GM23338 (cell line): ENCODE measurements around the gene CIAO3. TPM values are rescaled to one million over a fixed set of nuclear protein-coding genes. Genes with fewer than 3 reads are reported as not detected.

Source experiments
- ATAC-seq: fragments of 200-7000 bp; cut with Tn5 transposase; 3 replicates; pipeline ENCODE4 v1.9.1; 2020
- DNase-seq: peaks from one replicate; pipeline ENCODE4 v3.0.0-alpha.2; 2015; ENCODE audit warnings: low spot score
- H2AFZ ChIP-seq: fragments of 200-600 bp; sonication (generic); 2 replicates; pipeline ENCODE4 v1.8.0; 2016; ENCODE audit warnings: antibody characterized with exemption, mild to moderate bottlenecking, moderate library complexity
- H3F3A ChIP-seq: fragments of 200-600 bp; sonication (generic); replicated peaks from 2 replicates; pipeline ENCODE4 v1.8.0; 2017; ENCODE audit warnings: antibody characterized with exemption, mixed run types, low read depth
- H3K27ac ChIP-seq: fragments of 200-600 bp; sonication (generic); 2 replicates; pipeline ENCODE4 v1.6.1; 2016; ENCODE audit warnings: low read depth
- H3K27me3 ChIP-seq: fragments of 200-600 bp; sonication (generic); 2 replicates; pipeline ENCODE4 v1.8.0; 2016; ENCODE audit warnings: mild to moderate bottlenecking, mixed run types, moderate library complexity; ENCODE audit not compliant: insufficient read depth
- H3K36me3 ChIP-seq: fragments of 200-600 bp; sonication (generic); 2 replicates; pipeline ENCODE4 v1.8.0; 2016; ENCODE audit warnings: mild to moderate bottlenecking; ENCODE audit not compliant: insufficient read depth
- H3K4me1 ChIP-seq: fragments of 200-600 bp; sonication (generic); 2 replicates; pipeline ENCODE4 v1.8.0; 2016; ENCODE audit warnings: mild to moderate bottlenecking, moderate library complexity; ENCODE audit not compliant: insufficient read depth
- H3K4me2 ChIP-seq: fragments of 200-600 bp; sonication (generic); 2 replicates; pipeline ENCODE4 v1.7.1; 2017; ENCODE audit warnings: mixed run types
- H3K4me3 ChIP-seq: fragments of 200-600 bp; sonication (generic); 2 replicates; pipeline ENCODE4 v1.6.1; 2016; ENCODE audit warnings: mixed run types
- H3K79me2 ChIP-seq: fragments of 200-600 bp; sonication (generic); replicated peaks from 2 replicates; pipeline ENCODE4 v1.8.0; 2017; ENCODE audit warnings: mild to moderate bottlenecking; ENCODE audit not compliant: insufficient read depth
- H3K9me2 ChIP-seq: fragments of 200-600 bp; sonication (generic); 2 replicates; pipeline ENCODE4 v1.8.0; 2017; ENCODE audit not compliant: insufficient read depth
- H4K20me1 ChIP-seq: fragments of 200-600 bp; sonication (generic); replicated peaks from 2 replicates; pipeline ENCODE4 v1.8.0; 2017; ENCODE audit warnings: mild to moderate bottlenecking; ENCODE audit not compliant: insufficient read depth
- H3K27ac Mint-ChIP-seq: 2 replicates; pipeline ENCODE4 v1.8.0; 2020; ENCODE audit warnings: inconsistent platforms, mild to moderate bottlenecking, moderate library complexity, mixed read lengths
- H3K27me3 Mint-ChIP-seq: 3 replicates; pipeline ENCODE4 v1.8.0; 2022; ENCODE audit warnings: low read depth, mild to moderate bottlenecking, moderate library complexity, mixed read lengths, inconsistent platforms; ENCODE audit not compliant: insufficient read depth, poor library complexity
- H3K36me3 Mint-ChIP-seq: 3 replicates; pipeline ENCODE4 v1.8.0; 2021; ENCODE audit warnings: low read depth, mild to moderate bottlenecking, inconsistent platforms, moderate library complexity, mixed read lengths
- H3K4me1 Mint-ChIP-seq: 3 replicates; pipeline ENCODE4 v1.8.0; 2020; ENCODE audit warnings: mild to moderate bottlenecking, inconsistent platforms, mixed read lengths
- H3K4me3 Mint-ChIP-seq: 3 replicates; pipeline ENCODE4 v1.8.0; 2021; ENCODE audit warnings: moderate library complexity, mild to moderate bottlenecking, inconsistent platforms, mixed read lengths
- H3K9me3 Mint-ChIP-seq: 3 replicates; pipeline ENCODE4 v1.8.0; 2020; ENCODE audit warnings: moderate library complexity, mild to moderate bottlenecking, inconsistent platforms, mixed read lengths
- CREB1 ChIP-seq: fragments of 250-450 bp; sonication (Bioruptor Pico); IDR thresholded peaks from 2 replicates; pipeline ENCODE4 v1.5.0; 2020; ENCODE audit warnings: low read depth, mild to moderate bottlenecking, moderate library complexity
- CTCF ChIP-seq, 2 experiments: fragments of 200-600 bp in 1 of 2; sonication (generic) in 1 of 2; conservative IDR thresholded peaks; 2 replicates each; pipeline versions ENCODE4 v1.5.1 to v1.6.1; 2016 to 2017; ENCODE audit warnings: antibody characterized with exemption in 2 of 2, low read depth in 2 of 2, mild to moderate bottlenecking in 2 of 2, moderate library complexity in 1 of 2
- ETS1 ChIP-seq: IDR thresholded peaks from 2 replicates; pipeline ENCODE4 v1.6.1; 2016; ENCODE audit warnings: antibody characterized with exemption
- EZH2phosphoT487 ChIP-seq: fragments of 200-600 bp; sonication (generic); IDR thresholded peaks from one replicate; pipeline ENCODE4 v1.8.1; 2018; ENCODE audit warnings: antibody characterized with exemption; ENCODE audit not compliant: unreplicated experiment
- NANOG ChIP-seq: IDR thresholded peaks from 2 replicates; pipeline ENCODE4 v1.6.1; 2016; ENCODE audit warnings: antibody characterized with exemption, borderline replicate concordance
- POLR2AphosphoS5 ChIP-seq: IDR thresholded peaks from 2 replicates; pipeline ENCODE4 v1.6.1; 2016; ENCODE audit warnings: antibody characterized with exemption, low read depth
- REST ChIP-seq: IDR thresholded peaks from one replicate; pipeline ENCODE4 v1.6.1; 2018; ENCODE audit warnings: antibody characterized with exemption; ENCODE audit not compliant: unreplicated experiment
- STAT1 ChIP-seq: IDR thresholded peaks from one replicate; pipeline ENCODE4 v1.6.1; 2016; ENCODE audit warnings: antibody characterized with exemption; ENCODE audit not compliant: unreplicated experiment
- ZNF114 ChIP-seq: fragments of 250-450 bp; sonication (Bioruptor Pico); IDR thresholded peaks from 2 replicates; pipeline ENCODE4 v1.5.0; 2020; ENCODE audit warnings: mild to moderate bottlenecking, moderate library complexity
- ZNF331 ChIP-seq: fragments of 250-450 bp; sonication (Bioruptor Pico); IDR thresholded peaks from 2 replicates; pipeline ENCODE4 v1.5.0; 2020; ENCODE audit warnings: low read depth, mild to moderate bottlenecking, moderate library complexity
- polyA plus RNA-seq: library from polyadenylated mRNA; unstranded; fragments of >200 nt; fragmentation: Nextera tagmentation; extraction: Ambion mirVana; gene quantifications from 2 replicates; pipeline ENCODE4 v1.2.1, GENCODE V29; 2016
- total RNA-seq: library from RNA; depleted of rRNA; stranded (reverse); fragments of >200 nt; shearing (Covaris generic); gene quantifications from 2 replicates; pipeline ENCODE4 v1.2.3, GENCODE V29; 2014

The CIAO3 gene
- total and polyA plus RNA-seq, 2 experiments from 2014 or later: 13.0 to 42.3 TPM

GRCh38 chr16:684071-684794 is 56.6 kb downstream of the CIAO3 start, which contains the start of gene JMJD8:
Gene JMJD8, minus strand, starts transcription at chr16:684334. Its CDS starts 15 bp downstream, at chr16:684319.
- ATAC-seq: peak; percentile 68
- H3K27ac Mint-ChIP-seq: 0 out of 2 replicates have a peak within 1 kb of the TSS, but pooled peaks have one; percentile 23
- peak; percentile 86 for TF ChIP-seq POLR2AphosphoS5
- TF ChIP-seq ZNF331: no peak
- 0 out of 2 replicates have a peak, but pooled peaks have one; percentile 48 for TF ChIP-seq ETS1
- no peak for TF ChIP-seq EZH2phosphoT487
- TF ChIP-seq CREB1 (CRISPR knock-in tag): peak; percentile 89
- no peak for TF ChIP-seq ZNF114 (CRISPR knock-in tag)
- no peak for TF ChIP-seq REST
- H3K27me3 Mint-ChIP-seq: peaks cover 19% of the 10 kb centered on the region
- Histone ChIP-seq H3K36me3 (no peaks in the 10 kb centered on the region; the same call in 1 of the 2 replicates), H3F3A (peaks cover 24% of the 10 kb centered on the region), H3K4me2 (peak within 1 kb of the TSS; percentile 84), H3K27me3 (no peaks in the 10 kb centered on the region), H2AFZ (no peak within 1 kb of the TSS), H3K9me2 (no peaks in the 10 kb centered on the region), H3K4me3 (peak within 1 kb of the TSS; percentile 72), H3K4me1 (peaks cover 5% of the 10 kb centered on the region; the same call in 1 of the 2 replicates), H3K27ac (peak within 1 kb of the TSS; percentile 59; the same call in 1 of the 2 replicates), H3K79me2 (peaks cover 9% of the 10 kb centered on the region; the same call in 1 of the 2 replicates), H4K20me1 (peaks cover 14% of the 10 kb centered on the region; the same call in 1 of the 2 replicates)
- H3K4me1 Mint-ChIP-seq: peaks cover 17% of the 10 kb centered on the region
- peak within 1 kb of the TSS; percentile 84 for H3K4me3 Mint-ChIP-seq
- peaks cover 34% of the 10 kb centered on the region for H3K36me3 Mint-ChIP-seq
- H3K9me3 Mint-ChIP-seq: no peaks in the 10 kb centered on the region; the same call in 1 of the 3 replicates
- peak; percentile 97 for DNase-seq

DNA sequence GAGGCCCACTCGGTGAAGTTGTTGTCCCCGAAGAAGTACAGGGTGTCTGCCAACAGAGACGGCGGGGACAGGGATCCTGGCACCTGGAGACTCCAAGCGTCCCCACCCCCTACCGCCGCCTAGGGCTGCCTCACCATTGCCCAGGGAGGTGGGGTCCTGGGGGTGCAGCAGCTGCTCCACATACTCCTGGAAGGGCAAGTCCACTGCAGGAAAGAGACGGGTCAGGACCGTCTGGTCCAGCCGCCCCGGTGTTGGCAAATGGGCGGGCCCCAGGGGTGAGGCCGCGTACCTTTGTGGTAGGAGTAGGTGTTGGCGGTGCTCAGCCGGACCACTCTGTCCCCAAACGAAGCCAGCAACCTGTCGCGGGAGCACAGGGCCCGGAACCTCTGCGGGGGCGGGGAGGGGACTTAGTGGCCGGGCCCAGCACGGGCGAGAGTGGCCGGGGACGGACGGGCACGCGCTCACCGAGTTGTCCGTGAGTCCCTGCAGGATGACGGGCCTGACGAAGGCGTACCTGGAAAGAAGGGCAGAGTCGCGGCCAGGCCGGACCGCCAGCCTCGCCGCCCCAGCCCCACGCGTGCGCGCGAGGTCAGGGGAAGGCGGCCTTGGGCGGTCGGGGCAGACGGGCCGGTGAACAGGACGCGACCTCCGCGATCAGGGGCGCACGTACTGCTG is 57.3 kb downstream of the CIAO3 start:
- Histone ChIP-seq H3K79me2 (peaks cover 9% of the 10 kb centered on the region; the same call in 1 of the 2 replicates), H3K27ac (peak overlapping the region; percentile 59; the same call in 1 of the 2 replicates), H3F3A (peaks cover 24% of the 10 kb centered on the region), H3K36me3 (no peaks in the 10 kb centered on the region; the same call in 1 of the 2 replicates), H3K27me3 (no peaks in the 10 kb centered on the region), H3K9me2 (no peaks in the 10 kb centered on the region), H2AFZ (no peak overlapping the region), H3K4me3 (peak overlapping the region; percentile 72), H3K4me2 (peak overlapping the region; percentile 84), H3K4me1 (peaks cover 5% of the 10 kb centered on the region; the same call in 1 of the 2 replicates), H4K20me1 (peaks cover 14% of the 10 kb centered on the region; the same call in 1 of the 2 replicates)
- DNase-seq: no peak
- no peaks in the 10 kb centered on the region; the same call in 1 of the 3 replicates for H3K9me3 Mint-ChIP-seq
- peaks cover 34% of the 10 kb centered on the region for H3K36me3 Mint-ChIP-seq
- no peak for ATAC-seq
- 0 out of 2 replicates have a peak overlapping the region, but pooled peaks have one; percentile 23 for H3K27ac Mint-ChIP-seq
- H3K4me3 Mint-ChIP-seq: peak overlapping the region; percentile 84
- H3K27me3 Mint-ChIP-seq: peaks cover 23% of the 10 kb centered on the region
- peaks cover 20% of the 10 kb centered on the region for H3K4me1 Mint-ChIP-seq
- TF ChIP-seq POLR2AphosphoS5: no peak
- TF ChIP-seq CTCF (conservative IDR thresholded peaks at IDR 0.05; ENCODE audit: low read depth in 2 of 2): no peak
- TF ChIP-seq STAT1: no peak
- no peak for TF ChIP-seq ZNF114 (CRISPR knock-in tag)
- no peak for TF ChIP-seq EZH2phosphoT487
- TF ChIP-seq ZNF331: no peak
- TF ChIP-seq ETS1: no peak
- TF ChIP-seq NANOG: no peak
